HG02885 (cell line): Measurements from ENCODE around the gene NXF1.
"Not testable (repeated sequence)": the region's sequence is repeated elsewhere in the genome, so short reads cannot be mapped to it uniquely, and the experiment has no call there.

Source experiments
- ATAC-seq: cut with Tn5 transposase; IDR thresholded peaks from one replicate; pipeline ENCODE4 v1.9.1; 2021; ENCODE audit warnings: mild to moderate bottlenecking; ENCODE audit not compliant: unreplicated experiment, poor library complexity

NXF1 gene

GRCh38 chr11:62805076-62805892 is at the start of gene NXF1:
NXF1 (minus strand) TSS chr11:62805440; CDS start chr11:62805356, 84 bp downstream.
- ATAC-seq: peak; percentile 84

DNA sequence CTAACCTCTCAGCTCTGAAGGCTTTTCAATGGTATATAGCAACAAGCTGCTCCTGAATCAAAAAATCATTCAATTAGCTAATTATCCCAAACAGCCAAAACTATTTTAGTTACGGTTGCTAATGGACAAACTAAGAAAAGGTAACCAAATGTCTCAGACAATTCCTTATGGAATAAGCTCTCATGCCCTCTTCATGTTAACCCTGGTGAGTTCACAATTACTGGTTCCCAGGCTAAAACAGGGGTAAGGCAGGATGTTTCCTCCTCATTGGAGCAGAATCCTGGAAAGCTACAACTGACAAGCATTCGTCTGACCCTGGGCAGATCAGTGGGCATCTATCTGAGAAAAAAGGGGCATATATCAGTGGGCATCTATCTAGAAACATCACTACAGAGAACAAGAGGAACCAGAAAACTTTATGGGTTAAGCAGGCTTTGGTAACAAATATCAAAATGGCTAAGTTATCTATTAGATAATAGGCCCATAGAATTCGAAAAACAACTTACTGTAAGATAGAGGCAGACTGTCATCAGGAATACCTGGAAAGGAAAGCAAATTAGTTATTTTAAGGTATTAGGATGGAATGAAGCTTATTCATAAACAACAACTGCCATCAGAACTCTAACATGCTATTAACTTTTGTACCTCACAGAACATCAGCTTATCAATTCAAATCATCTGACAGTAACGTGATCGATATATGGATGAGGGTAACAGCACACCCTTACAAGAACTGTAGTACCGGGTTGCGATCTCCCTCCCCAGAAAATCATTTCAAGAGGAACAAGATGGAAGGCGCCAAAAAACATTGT is 49.0 kb upstream of the NXF1 start:
- ATAC-seq: no peak

- no peak for ATAC-seq
These were observed 48.2 kb upstream of the NXF1 start for GRCh38 chr11:62853279-62853965.

DNA sequence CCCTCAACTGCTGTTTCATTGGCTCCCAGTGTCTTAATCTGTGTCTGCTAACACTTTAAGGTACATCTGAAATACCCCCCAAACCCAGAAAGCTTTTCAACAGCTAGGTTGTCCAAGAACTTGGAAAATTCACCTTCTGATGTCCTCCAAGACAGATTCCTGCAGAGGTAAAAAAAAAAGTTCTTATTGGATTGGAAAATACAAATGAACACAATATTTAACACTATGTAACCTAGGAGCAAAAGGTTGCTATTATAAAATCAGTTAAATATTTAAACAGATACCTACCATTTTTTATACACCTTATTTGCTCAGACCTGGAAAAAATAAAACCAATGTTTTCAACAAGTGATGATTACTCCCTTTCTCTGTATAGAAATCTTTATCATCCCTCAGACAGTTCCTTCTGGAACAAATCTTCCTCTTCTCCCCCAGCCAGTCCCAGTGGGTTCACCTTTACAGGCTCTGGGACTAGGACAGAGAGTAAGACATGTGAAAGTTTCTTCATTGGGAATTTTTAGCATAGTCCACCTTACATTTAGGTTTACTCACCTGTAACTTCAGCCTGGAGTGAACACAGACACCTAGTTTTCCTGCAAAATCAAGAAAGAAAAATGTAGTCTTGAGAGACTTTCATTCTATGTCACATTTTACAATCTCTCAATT is 47.4 kb upstream of the NXF1 start:
- ATAC-seq: no peak

- no peak for ATAC-seq
These were observed 46.7 kb upstream of the NXF1 start for GRCh38 chr11:62851807-62852522.

DNA sequence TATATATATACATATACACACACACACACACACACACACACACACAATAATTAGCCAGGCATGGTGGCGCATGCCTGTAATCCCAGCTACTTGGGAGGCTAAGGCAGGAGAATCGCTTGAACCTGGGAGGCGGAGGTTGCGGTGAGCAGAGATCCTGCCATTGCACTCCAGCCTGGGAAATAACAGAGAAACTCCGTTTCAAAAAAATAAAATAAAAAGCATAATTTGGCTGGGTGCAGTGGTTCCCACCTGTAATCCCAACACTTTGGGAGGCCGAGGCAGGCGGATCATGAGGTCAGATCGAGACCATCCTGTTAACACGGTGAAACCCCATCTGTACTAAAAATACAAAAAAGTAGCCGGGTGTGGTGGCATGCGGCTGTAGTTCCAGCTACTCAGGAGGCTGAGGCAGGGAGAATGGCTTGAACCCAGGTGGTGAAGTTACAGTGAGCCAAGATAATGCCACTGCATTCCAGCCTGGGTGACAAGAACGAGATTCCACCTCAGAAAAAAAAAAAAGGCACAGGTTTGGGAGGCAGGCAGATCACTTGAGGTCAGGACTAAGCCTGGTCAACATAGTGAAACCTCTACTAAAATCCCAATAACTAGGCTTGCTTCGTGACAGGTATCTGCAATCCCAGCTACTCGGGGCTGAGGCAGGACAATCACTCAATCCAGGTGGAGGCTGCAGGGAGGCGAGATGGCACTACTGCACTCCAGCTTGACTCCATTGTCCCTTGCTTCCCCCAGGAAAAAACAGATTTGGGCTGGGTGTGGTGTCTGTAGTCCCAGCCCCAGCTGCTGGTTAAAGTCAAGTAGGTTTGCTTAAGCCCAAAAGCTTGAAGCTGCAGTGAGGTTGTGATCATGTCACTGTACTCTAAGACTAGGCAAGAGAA is 45.9 kb upstream of the NXF1 start:
- no peak for ATAC-seq

DNA sequence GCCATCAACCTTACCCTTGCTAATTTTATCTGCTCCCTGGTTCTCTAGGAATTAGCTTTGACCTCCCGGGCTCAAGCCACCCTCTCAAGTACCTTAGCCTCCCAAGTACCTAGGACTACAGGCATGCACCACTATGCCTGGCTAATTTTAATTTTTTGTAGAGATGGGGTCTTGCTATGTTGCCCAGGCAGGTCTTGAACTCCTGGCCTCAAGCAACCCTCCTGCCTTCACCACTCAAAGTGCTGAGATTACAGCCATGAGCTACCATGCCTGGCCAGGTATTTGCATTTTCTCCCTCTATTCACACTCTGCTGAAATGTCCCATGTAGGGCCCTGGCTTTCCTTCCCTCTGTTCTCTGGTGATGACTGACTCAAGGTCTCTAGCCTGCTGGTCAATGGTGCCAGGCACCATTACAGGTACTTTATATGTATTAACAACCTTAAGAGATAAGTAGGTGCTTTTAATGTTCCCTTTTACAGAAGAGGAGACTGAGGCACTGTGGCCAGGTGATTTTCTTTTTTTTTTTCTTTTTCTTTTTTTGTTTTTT is 42.6 kb upstream of the NXF1 start:
- no peak for ATAC-seq

- ATAC-seq: no peak
These were observed 40.9 kb upstream of the NXF1 start for GRCh38 chr11:62846177-62846576.

DNA sequence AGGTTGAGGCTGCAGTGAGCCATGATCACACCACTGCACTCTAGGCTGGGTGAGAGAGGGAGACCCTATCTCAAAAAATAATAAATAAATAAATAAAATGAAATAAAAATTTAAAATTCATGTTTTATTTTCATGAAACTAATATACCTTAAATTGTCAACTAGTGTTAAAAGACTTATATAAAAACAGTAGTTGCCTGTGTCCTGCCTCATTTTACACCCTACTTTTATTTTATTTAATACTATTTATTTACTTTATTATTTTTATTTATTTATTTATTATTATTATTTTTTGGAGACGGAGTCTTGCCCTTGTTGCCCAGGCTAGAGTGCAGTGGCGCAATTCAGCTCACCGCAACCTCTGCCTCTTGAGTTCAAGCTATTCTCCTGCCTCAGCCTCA is 38.9 kb upstream of the NXF1 start:
- ATAC-seq: no peak

DNA sequence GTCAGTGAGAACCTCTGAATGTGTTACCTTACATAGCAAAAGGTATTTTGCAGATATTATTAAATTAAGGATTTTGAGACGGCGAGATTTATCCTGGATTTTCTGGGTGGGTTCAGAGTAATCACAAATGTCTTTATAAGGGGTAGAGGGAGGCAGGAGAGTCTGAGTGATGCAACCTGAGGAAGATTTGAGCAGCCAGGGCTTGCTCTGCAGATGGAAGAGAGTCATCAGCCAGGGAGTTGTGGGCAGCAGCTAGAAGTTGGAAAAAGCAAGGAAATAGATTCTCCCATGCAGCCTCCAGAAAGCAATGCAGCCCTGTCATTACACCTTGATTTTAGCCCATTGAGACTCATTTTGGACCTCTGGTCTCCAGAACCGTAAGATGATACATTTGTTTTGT is 38.2 kb upstream of the NXF1 start:
- ATAC-seq: no peak

DNA sequence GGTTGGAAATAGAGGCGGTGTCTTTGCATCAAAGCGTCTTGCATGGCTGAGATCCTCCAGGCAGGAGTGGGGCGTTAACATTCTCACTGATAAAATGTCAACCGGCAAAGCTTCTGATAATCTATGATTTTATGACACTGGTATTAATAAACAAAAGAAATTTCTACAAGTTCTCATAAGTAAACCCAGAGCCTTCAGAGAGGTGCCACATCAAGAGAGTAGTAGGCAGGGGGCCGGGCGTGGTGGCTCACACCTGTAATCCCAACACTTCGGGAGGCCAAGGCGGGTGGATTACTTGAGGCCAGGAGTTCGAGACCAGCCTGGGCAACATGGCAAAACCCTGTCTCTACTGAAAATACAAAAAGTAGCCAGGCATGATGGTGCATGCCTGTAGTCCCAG is 37.7 kb upstream of the NXF1 start:
- ATAC-seq: not testable (repeated sequence)

DNA sequence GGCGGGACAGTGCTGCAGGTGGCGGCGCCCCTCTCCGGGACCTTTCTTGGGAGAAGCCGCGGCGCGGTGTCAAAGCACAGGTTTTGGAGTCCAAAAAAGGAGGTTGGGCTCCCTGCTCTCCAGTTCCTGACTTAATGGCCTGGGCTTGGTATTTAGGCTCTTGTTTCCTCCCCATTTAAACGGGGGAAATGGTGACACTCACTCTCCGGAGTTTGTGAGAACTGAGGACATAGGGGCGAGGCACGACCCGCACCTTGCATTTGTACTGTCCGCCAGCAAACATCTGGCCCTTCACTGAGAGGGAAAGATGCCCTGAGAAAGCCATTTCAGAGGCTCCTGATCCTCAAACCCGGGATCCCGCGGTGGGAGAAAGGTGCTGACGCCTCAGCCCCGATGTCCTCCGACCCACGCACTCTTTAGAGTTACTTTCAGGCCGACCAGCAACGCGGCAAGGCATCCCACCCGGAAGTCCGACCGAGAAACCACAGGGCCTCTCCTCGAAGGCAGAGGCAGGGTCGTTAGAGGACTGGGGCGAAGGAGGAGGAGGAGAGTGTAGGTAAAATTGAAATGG is 37.0 kb upstream of the NXF1 start:
- ATAC-seq: no peak

- peak; percentile 50 for ATAC-seq
These were observed 36.3 kb upstream of the NXF1 start for GRCh38 chr11:62841361-62842170.

DNA sequence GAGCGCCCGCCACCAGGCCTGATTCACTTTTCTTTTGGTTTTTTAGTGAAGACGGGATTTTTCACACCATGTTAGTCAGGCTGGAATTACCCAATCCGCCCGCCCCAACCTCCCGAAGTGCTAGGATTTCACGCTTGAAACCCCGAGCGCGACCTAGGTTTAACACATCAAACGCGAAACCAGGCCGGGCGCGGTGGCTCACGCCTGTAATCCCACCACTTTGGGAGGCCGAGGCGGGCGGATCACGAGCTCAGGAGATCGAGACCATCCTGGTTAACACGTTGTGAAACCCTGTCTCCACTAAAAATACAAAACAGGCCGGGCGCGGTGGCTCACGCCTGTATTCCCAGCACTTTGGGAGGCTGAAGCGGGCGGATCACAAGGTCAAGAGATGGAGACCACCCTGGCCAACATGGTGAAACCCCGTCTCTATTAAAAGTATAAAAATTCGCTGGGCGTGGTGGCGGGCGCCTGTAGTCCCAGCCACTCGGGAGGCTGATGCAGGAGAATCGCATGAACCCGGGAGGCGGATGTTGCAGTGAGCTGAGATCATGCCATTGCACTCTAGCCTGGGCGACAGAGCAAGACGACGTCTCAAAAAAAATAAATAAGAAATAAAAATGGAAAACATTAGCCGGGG is 35.6 kb upstream of the NXF1 start:
- not testable (repeated sequence) for ATAC-seq

- peak; percentile 55 for ATAC-seq
These were observed 34.1 kb upstream of the NXF1 start, which contains the start of gene WDR74 for GRCh38 chr11:62839050-62839945. WDR74 (minus strand) TSS chr11:62839590; CDS start chr11:62839570, 20 bp downstream.

DNA sequence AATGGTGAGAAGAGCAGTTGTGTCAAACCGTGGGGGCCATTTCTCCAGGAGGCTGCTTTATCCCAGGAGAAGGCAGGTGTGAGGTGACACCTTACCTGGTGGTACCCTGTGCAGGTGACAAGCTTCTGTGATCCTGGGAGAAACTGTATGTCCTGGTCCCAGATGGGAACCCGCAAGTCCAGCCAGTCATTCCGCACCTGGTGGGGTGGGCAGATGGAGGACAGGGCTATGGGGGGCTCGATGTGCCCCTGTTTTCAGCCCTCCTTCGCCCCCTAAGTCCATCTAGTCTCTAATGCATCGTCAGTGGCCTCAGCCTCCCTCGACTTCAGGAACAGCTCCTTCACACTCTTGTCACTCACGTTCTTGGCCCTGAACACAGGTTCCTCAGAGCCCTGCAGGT is 30.1 kb upstream of the NXF1 start:
- no peak for ATAC-seq
